GM18873 (cell line): ENCODE results near the gene RNF225.
A peak's percentile ranks its signal among the peaks of the same experiment; 100 is the strongest.
"Not testable (repeated sequence)": the region's sequence is repeated elsewhere in the genome, so short reads cannot be mapped to it uniquely, and the experiment has no call there.

Experiments
- ATAC-seq: cut with Tn5 transposase; IDR thresholded peaks from one replicate; pipeline ENCODE4 v1.9.1; 2021; ENCODE audit warnings: mild to moderate bottlenecking, moderate library complexity, moderate number of reproducible peaks; ENCODE audit not compliant: unreplicated experiment, low FRiP score

RNF225 gene

GRCh38 chr19:58407658-58408151 is 12.2 kb downstream of the RNF225 start:
- peak; percentile 12 for ATAC-seq

DNA sequence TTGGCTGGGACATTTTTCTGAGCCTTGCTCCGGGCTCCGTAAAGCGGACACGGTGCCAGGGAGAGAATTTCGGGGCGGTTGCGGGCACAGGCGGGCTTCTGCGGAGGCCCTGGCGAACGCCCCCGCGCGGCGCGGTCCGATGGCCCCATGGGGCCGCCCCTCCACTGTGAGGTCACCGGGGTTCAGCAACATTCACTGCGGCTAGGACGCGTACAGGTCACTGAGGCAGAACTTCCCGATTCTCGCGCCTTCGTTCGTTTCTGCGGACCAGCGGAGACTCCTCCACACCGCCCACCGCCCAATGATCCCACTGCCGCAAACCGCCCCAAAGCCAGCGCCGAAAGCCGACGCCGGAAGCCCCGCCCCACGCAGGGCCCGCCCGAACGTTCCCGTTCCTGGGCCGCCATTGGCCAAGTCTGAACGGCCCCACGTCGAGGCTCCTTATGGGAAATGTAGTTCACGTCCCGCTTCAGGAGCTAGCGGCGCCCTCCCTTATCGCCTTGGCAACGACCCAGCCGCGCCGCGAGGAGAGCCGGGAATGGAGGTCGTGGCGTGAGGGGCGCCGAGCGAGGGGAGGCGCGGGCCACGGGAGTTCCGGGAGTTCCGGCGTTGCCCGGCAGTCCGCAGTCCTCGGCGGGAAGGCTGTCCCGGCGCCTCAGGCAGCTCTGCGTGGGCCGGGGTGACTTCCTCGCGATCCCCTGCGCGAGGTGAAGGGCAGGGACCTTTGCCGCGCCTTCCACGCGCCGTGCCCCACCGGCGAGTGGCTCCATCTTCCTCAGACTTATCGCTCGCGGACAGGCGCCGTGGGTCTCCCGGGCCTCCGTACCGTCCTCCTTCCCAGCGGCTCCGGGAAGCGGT is 12.9 kb downstream of the RNF225 start, which contains the start of gene ZNF584:
TSS of gene ZNF584 (plus strand) at position 498 of the 858 bp plus-strand sequence. CDS start 499 bp downstream, outside the sequence.
- ATAC-seq, result peak; percentile 82

- ATAC-seq, result peak; percentile 3
Measured at GRCh38 chr19:58409010-58409790, 13.7 kb downstream of the RNF225 start.

GRCh38 chr19:58416604-58417003 is 21.1 kb downstream of the RNF225 start:
- ATAC-seq, result no peak

DNA sequence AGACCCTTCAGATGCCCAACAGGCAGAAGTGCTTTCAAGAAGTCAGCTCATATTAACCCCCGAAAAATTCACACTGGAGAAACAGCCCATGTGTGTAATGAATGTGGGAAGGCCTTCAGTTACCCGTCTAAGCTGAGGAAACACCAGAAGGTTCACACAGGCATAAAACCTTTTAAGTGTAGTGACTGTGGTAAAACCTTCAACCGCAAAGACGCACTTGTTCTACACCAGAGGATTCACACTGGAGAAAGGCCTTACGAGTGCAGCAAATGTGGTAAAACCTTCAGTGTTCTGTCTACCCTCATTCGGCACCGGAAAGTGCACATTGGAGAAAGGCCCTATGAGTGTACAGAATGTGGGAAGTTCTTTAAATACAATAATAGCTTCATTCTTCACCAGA is 21.6 kb downstream of the RNF225 start:
- no peak for ATAC-seq

- ATAC-seq, result no peak
Measured at GRCh38 chr19:58428617-58429016, 33.2 kb downstream of the RNF225 start.

DNA sequence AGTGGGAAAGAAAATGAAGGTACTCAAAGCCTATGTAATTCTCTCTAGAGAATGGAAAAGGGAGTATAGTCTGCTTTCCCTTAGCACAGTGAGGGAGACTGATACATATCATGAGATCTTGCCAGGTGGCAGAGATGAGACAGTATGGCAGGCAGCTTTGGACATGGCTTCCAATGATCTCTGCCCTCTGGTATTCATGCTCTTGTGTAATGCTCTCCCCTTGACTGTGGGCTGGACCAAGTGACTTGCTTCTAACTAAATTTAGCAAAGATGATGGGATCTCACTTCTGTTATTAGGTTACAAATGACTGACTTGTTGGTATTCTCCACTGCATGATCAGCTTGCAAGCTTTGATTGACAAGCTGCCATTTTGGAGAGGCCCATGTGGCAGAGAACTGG is 34.3 kb downstream of the RNF225 start:
- ATAC-seq, result no peak

GRCh38 chr19:58434217-58434616 is 38.8 kb downstream of the RNF225 start:
- no peak for ATAC-seq

- ATAC-seq, result peak; percentile 87
Measured at GRCh38 chr19:58439576-58440554, 44.4 kb downstream of the RNF225 start, which contains the start of gene ZNF132. ZNF132 (minus strand) TSS chr19:58440153; CDS start chr19:58439821, 332 bp downstream.

DNA sequence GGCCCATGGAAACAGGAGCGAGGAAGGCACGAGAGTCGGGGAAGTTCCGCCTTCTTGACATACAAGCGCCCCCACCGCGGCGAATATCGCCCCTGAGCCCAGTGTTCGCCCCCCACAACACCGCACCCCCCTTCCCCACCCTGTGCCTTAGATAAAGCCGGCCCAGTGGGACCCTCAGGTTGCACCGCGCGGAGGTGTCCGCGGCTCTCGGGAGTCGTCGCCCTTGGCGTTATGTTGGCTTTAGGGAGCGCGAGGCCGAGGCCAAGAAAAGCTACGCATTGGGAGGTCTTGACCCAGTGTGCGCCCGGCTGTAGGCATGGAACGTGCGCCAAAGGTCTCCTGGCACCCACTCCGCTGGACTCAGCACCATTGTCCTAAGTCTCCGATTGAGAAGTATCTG is 45.1 kb downstream of the RNF225 start:
- no peak for ATAC-seq

GRCh38 chr19:58442986-58443385 is 47.5 kb downstream of the RNF225 start:
- ATAC-seq, result not testable (repeated sequence)
